ENCODE measurements around the gene ERBB4. TPM values are rescaled to one million over a fixed set of nuclear protein-coding genes. Genes with fewer than 3 reads are reported as not detected.

The ERBB4 gene
- total RNA-seq, 4 donors from 2014 or later, result 5.5 to 21.0 (median 18.3) TPM

GRCh38 chr2:212409560-212409959, 129.0 kb downstream of the ERBB4 start:
- no peak for TF ChIP-seq POLR2A (IDR thresholded peaks at IDR 0.05)
- TF ChIP-seq, protein P1, sequence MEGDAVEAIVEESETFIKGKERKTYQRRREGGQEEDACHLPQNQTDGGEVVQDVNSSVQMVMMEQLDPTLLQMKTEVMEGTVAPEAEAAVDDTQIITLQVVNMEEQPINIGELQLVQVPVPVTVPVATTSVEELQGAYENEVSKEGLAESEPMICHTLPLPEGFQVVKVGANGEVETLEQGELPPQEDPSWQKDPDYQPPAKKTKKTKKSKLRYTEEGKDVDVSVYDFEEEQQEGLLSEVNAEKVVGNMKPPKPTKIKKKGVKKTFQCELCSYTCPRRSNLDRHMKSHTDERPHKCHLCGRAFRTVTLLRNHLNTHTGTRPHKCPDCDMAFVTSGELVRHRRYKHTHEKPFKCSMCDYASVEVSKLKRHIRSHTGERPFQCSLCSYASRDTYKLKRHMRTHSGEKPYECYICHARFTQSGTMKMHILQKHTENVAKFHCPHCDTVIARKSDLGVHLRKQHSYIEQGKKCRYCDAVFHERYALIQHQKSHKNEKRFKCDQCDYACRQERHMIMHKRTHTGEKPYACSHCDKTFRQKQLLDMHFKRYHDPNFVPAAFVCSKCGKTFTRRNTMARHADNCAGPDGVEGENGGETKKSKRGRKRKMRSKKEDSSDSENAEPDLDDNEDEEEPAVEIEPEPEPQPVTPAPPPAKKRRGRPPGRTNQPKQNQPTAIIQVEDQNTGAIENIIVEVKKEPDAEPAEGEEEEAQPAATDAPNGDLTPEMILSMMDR (IDR thresholded peaks at IDR 0.05), result no peak
- Histone ChIP-seq H3K27ac (no peak overlapping the region), H3K36me3 (no peaks in the 10 kb centered on the region), H3K9me3 (no peaks in the 10 kb centered on the region), H3K4me3 (replicated peaks in 1 of 3) (no peak overlapping the region), H3K27me3 (no peaks in the 10 kb centered on the region), H3K4me1 (no peaks in the 10 kb centered on the region)
- intact Hi-C loops (cut with DNase I), result no loop called here
- WGBS, 2 donors, result 68 to 84% methylated on average over 1 of the region's 1 CpG
- DNase-seq, result no peak

DNA sequence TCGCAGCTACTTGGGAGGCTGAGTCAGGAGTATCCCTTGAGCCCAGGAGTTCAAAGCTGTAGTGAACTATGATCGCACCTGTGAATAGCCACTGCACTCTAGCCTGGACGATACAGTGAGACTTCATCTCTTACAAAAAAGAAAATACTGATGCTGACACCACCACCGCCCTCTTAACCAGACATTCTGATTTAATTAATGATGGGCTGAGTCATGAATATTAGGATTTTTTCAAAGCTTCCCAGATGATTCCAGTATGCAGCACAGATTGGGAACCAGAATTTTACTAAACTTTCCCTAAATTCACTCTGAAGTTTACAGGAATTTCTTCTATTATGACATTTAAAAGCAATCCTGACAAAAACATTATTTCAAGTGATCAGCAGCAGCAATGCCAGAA, 130.1 kb downstream of the ERBB4 start:
- no peaks in the 10 kb centered on the region for H3K36me3 ChIP-seq
- H3K27me3 ChIP-seq, result no peaks in the 10 kb centered on the region
- no peaks in the 10 kb centered on the region for H3K9me3 ChIP-seq
- intact Hi-C loops (cut with DNase I), result no loop called here
- no peak overlapping the region for H3K4me3 ChIP-seq (replicated peaks in 1 of 3)
- no peak overlapping the region for H3K27ac ChIP-seq
- DNase-seq, result no peak
- TF ChIP-seq, protein P1 (IDR thresholded peaks at IDR 0.05), result no peak
- TF ChIP-seq POLR2A (IDR thresholded peaks at IDR 0.05), result no peak
- no peaks in the 10 kb centered on the region for H3K4me1 ChIP-seq
- WGBS, 2 donors, result 86 to 93% methylated on average over 4 of the region's 4 CpGs

GRCh38 chr2:212406716-212407115, 131.9 kb downstream of the ERBB4 start:
- no peak overlapping the region for H3K4me3 ChIP-seq (replicated peaks in 1 of 3)
- H3K4me1 ChIP-seq, result no peaks in the 10 kb centered on the region
- no peak overlapping the region for H3K27ac ChIP-seq
- no peak for DNase-seq
- TF ChIP-seq POLR2A (IDR thresholded peaks at IDR 0.05), result no peak
- TF ChIP-seq, protein P1 (IDR thresholded peaks at IDR 0.05), result no peak
- 74 to 80% methylated on average over 1 of the region's 1 CpG for WGBS, 2 donors
- intact Hi-C loops (cut with DNase I), result no loop called here
- H3K36me3 ChIP-seq, result no peaks in the 10 kb centered on the region
- H3K27me3 ChIP-seq, result no peaks in the 10 kb centered on the region
- H3K9me3 ChIP-seq, result no peaks in the 10 kb centered on the region

- DNase-seq, result no peak
- WGBS, 2 donors, result 85 to 90% methylated on average over 4 of the region's 4 CpGs
- H3K27me3 ChIP-seq, result no peaks in the 10 kb centered on the region
- no peak overlapping the region for H3K4me3 ChIP-seq (replicated peaks in 1 of 3)
- H3K9me3 ChIP-seq, result no peaks in the 10 kb centered on the region
- TF ChIP-seq POLR2A (IDR thresholded peaks at IDR 0.05), result no peak
- H3K27ac ChIP-seq, result no peak overlapping the region
- no peaks in the 10 kb centered on the region for H3K4me1 ChIP-seq
- H3K36me3 ChIP-seq, result no peaks in the 10 kb centered on the region
- intact Hi-C loops (cut with DNase I), result no loop called here
These were observed 136.3 kb downstream of the ERBB4 start for GRCh38 chr2:212402316-212402715.

DNA sequence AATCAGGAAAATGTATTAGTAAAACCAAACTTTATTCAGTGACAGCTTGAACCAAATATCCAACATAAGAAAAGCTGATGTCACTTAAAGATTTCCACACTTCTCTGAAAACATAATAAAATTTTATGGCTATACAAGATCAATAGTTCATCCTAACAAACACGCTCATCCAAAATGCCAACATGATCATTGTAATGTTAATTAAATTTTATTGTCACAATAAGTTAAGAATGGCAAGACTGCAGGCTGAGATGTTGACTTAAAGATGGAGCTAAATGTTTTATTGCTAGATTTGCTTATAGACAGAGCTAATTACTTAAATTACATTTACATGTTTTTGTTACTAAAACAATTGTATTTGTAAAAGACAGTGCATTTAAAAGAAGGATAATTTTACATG, 140.3 kb downstream of the ERBB4 start:
- Histone ChIP-seq H3K27me3 (no peaks in the 10 kb centered on the region), H3K9me3 (no peaks in the 10 kb centered on the region), H3K36me3 (no peaks in the 10 kb centered on the region), H3K4me3 (replicated peaks in 1 of 3) (no peak overlapping the region), H3K4me1 (no peaks in the 10 kb centered on the region), H3K27ac (no peak overlapping the region)
- intact Hi-C loops (cut with DNase I), result no loop called here
- WGBS, 2 donors, result 95% methylated on average over 1 of the region's 1 CpG
- no peak for DNase-seq
- TF ChIP-seq, protein P1 (IDR thresholded peaks at IDR 0.05), result no peak
- no peak for TF ChIP-seq POLR2A (IDR thresholded peaks at IDR 0.05)

DNA sequence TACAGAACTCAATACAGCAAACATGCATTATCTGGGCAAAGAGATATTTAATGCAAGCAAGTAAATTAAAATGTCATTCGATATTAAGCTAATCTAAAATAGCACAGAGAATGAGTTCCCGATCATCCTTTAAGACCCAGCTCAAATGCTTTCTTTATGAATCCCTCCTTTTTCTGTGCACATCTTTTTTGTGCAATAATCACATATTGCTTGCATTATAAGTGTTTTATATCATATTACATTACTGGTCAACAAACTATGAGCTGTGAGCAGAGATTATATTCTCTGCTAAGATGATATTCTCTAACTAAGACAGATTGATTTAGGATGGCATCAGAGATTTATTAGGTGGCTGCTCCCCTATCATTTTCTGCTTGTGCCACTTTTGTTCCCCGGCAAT, 146.1 kb downstream of the ERBB4 start:
- H3K27ac ChIP-seq, result no peak overlapping the region
- H3K4me1 ChIP-seq, result no peaks in the 10 kb centered on the region
- DNase-seq, result no peak
- no peaks in the 10 kb centered on the region for H3K9me3 ChIP-seq
- H3K4me3 ChIP-seq (replicated peaks in 1 of 3), result no peak overlapping the region
- WGBS, 2 donors, result 94 to 96% methylated on average over 3 of the region's 3 CpGs
- TF ChIP-seq POLR2A (IDR thresholded peaks at IDR 0.05), result no peak
- TF ChIP-seq, protein P1 (IDR thresholded peaks at IDR 0.05), result no peak
- no peaks in the 10 kb centered on the region for H3K27me3 ChIP-seq
- intact Hi-C loops (cut with DNase I), result no loop called here
- H3K36me3 ChIP-seq, result no peaks in the 10 kb centered on the region
